K562 (cell line): ENCODE data around the gene LYPLA2. TPM values are rescaled to one million over a fixed set of nuclear protein-coding genes. Genes with fewer than 3 reads are reported as not detected.
A peak's percentile ranks its signal among the peaks of the same experiment; 100 is the strongest.

Experiments used
- ESRRA ChIP-seq: fragments of 450-650 bp; IDR thresholded peaks from 2 replicates; pipeline ENCODE4 v1.6.1; 2014; ENCODE audit warnings: low read depth, mild to moderate bottlenecking, moderate library complexity, borderline replicate concordance
- HMG20A ChIP-seq: fragments of 450-650 bp; formaldehyde crosslinking; conservative IDR thresholded peaks from 2 replicates; pipeline ENCODE4 v1.4.0; 2020; ENCODE audit warnings: mild to moderate bottlenecking, mixed read lengths
- JUND ChIP-seq, 2 experiments: IDR thresholded peaks; 2 replicates in 1 of 2; 3 replicates in 1 of 2; pipeline ENCODE4 v1.6.1; 2011; ENCODE audit warnings: borderline replicate concordance in 2 of 2, low read depth in 2 of 2, low read length in 2 of 2, improper control_type of control experiment in 1 of 2, missing biosample characterization in 1 of 2, missing genetic modification characterization in 1 of 2, missing genetic modification reagents in 1 of 2
- MED1 ChIP-seq: sonication (generic); formaldehyde crosslinking; IDR thresholded peaks from 2 replicates; pipeline ENCODE4 v1.8.1; 2023; ENCODE audit warnings: missing genetic modification reagents, borderline replicate concordance
- MTA2 ChIP-seq: fragments of 450-650 bp; IDR thresholded peaks from 2 replicates; pipeline ENCODE4 v1.6.1; 2016; ENCODE audit warnings: low read depth
- PHF20 ChIP-seq: fragments of 450-650 bp; IDR thresholded peaks from 2 replicates; pipeline ENCODE4 v1.6.1; 2018; ENCODE audit not compliant: partially characterized antibody
- SIN3B ChIP-seq: fragments of 450-650 bp; IDR thresholded peaks from 2 replicates; pipeline ENCODE4 v1.6.1; 2017; ENCODE audit warnings: low read depth, mild to moderate bottlenecking, moderate library complexity
- SMARCB1 ChIP-seq: IDR thresholded peaks from 2 replicates; pipeline ENCODE4 v1.6.1; 2011; ENCODE audit warnings: improper control_type of control experiment, low read depth; ENCODE audit not compliant: insufficient read length
- TBP ChIP-seq: optimal IDR thresholded peaks from 2 replicates; pipeline ENCODE3; 2011; ENCODE audit warnings: low read depth, low read length, improper control_type of control experiment
- TSC22D4 ChIP-seq: fragments of 450-650 bp; IDR thresholded peaks from 2 replicates; pipeline ENCODE4 v1.6.1; 2016; ENCODE audit warnings: missing genetic modification characterization, missing biosample characterization, control low read depth
- ZBED1 ChIP-seq: IDR thresholded peaks from 2 replicates; pipeline ENCODE4 v1.6.1; 2014
- ZFX ChIP-seq: sonication (generic); formaldehyde crosslinking; IDR thresholded peaks from 2 replicates; pipeline ENCODE4 v1.8.0; 2022; ENCODE audit warnings: mild to moderate bottlenecking, missing genetic modification reagents, moderate library complexity
- ZNF253 ChIP-seq: fragments of 250-450 bp; sonication (Bioruptor Pico); conservative IDR thresholded peaks from 2 replicates; pipeline ENCODE4 v1.6.1; 2021; ENCODE audit warnings: mild to moderate bottlenecking
- ZNF551 ChIP-seq: fragments of 250-450 bp; sonication (Bioruptor Pico); IDR thresholded peaks from 2 replicates; pipeline ENCODE4 v1.5.0; 2021; ENCODE audit warnings: mild to moderate bottlenecking, moderate library complexity
- ZNF77 ChIP-seq: fragments of 250-450 bp; sonication (Bioruptor Pico); IDR thresholded peaks from 2 replicates; pipeline ENCODE4 v1.5.0; 2020
- polyA plus RNA-seq, 8 experiments: library from polyadenylated mRNA; depleted of rRNA in 4 of 8; stranded (reverse) in 5 of 8; unstranded in 3 of 8; fragments of >200 nt; fragmentation: Nextera tagmentation in 2 of 8; fragmentation: Illumina TruSeq in 1 of 8; extraction: Ambion mirVana in 2 of 8; extraction: Trizol in 1 of 8; gene quantifications; 2 replicates each; pipeline versions ENCODE4 v1.2.1 to v1.2.3, GENCODE V29; 2011 to 2014; ENCODE audit warnings: inconsistent platforms in 1 of 8, missing spikeins in 1 of 8
- total RNA-seq, 7 experiments: library from RNA; depleted of rRNA in 6 of 7; stranded (reverse); fragments of >200 nt in 6 of 7; fragmentation: Illumina TruSeq in 2 of 7; extraction: Trizol in 2 of 7; gene quantifications; 2 replicates each; pipeline versions ENCODE4 v1.2.1 to v1.2.3, GENCODE V29; 2011 to 2021; ENCODE audit warnings: low replicate concordance in 1 of 7
- TF ChIP-seq, protein P1 (sequence below): fragments of 150-350 bp; IDR thresholded peaks from 2 replicates; pipeline ENCODE4 v1.6.1; 2014; ENCODE audit warnings: low read depth, mild to moderate bottlenecking, low read length, borderline replicate concordance

The LYPLA2 gene
- total and polyA plus RNA-seq, 9 of the 15 experiments (the other 6 are each of a cell fraction or from before 2014, with no cell fraction given), result 3.9 to 128 (median 60.1) TPM

DNA sequence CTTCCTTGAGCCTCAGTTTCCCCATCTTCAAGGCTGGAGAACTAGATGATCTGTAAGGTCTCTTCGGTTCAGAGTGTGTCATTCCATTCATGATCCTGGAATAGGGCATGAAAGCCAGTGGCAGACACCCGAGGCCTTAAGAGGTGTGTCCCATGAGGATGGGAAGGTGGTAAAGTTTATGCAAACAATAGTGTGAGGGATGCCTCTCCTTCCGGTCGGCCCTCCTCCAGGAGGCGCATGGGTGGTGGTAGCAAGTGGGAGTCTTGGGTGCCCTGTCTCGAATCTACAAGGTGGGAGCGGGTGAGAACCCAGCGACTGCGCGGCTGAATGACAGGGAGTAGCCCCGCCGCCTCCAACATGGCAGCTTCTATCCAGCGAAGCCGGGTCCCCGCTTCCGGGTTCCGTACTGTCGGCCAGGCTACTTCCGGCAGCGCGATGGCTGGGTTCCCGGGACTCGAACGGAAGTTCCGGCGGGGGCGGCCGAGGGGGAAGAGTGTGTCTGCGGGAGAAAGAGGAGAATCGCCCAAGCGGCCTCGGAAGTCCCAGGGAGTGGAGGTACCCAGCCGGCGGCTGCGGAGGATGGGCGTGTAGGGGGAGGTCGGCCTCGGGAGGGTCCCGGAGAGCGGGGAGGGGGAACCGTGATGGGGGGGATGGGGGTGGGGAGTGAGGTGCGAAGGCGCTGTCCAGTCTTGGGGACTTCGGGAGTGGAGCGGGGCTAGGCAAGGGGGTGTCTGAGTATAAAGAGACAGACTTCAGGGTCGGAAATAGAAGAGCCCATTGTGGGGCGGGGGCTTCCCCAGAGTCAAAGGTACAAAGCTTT is at the start of gene LYPLA2 (continued):
- TF ChIP-seq, protein P1, sequence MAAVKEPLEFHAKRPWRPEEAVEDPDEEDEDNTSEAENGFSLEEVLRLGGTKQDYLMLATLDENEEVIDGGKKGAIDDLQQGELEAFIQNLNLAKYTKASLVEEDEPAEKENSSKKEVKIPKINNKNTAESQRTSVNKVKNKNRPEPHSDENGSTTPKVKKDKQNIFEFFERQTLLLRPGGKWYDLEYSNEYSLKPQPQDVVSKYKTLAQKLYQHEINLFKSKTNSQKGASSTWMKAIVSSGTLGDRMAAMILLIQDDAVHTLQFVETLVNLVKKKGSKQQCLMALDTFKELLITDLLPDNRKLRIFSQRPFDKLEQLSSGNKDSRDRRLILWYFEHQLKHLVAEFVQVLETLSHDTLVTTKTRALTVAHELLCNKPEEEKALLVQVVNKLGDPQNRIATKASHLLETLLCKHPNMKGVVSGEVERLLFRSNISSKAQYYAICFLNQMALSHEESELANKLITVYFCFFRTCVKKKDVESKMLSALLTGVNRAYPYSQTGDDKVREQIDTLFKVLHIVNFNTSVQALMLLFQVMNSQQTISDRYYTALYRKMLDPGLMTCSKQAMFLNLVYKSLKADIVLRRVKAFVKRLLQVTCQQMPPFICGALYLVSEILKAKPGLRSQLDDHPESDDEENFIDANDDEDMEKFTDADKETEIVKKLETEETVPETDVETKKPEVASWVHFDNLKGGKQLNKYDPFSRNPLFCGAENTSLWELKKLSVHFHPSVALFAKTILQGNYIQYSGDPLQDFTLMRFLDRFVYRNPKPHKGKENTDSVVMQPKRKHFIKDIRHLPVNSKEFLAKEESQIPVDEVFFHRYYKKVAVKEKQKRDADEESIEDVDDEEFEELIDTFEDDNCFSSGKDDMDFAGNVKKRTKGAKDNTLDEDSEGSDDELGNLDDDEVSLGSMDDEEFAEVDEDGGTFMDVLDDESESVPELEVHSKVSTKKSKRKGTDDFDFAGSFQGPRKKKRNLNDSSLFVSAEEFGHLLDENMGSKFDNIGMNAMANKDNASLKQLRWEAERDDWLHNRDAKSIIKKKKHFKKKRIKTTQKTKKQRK, result no peak
- TF ChIP-seq TBP (peak; percentile 68), ESRRA (peak; percentile 29; the same call in 1 of the 2 replicates), SIN3B (no peak), ZNF551 (CRISPR knock-in tag) (no peak), JUND (IDR thresholded peaks at IDR 0.05; ENCODE audit: borderline replicate concordance, low read depth, low read length) (peak; percentile 35; the same call in 1 of the 2 replicates), JUND (tag; IDR thresholded peaks at IDR 0.05; ENCODE audit: borderline replicate concordance, low read depth, low read length) (no peak; the same call in 2 of the 3 replicates), PHF20 (peak; percentile 93), ZFX (CRISPR knock-in tag) (peak; percentile 87), ZBED1 (0 out of 2 replicates have a peak, but pooled peaks have one; percentile 73), MED1 (CRISPR knock-in tag) (no peak), ZNF253 (CRISPR knock-in tag) (no peak), TSC22D4 (tag) (no peak), SMARCB1 (no peak), ZNF77 (no peak), MTA2 (no peak), HMG20A (no peak)
- TF ChIP-seq, all 486 proteins: peak for 138
